Panc1 (cell line): ENCODE data around the gene BRICD5. TPM values are rescaled to one million over a fixed set of nuclear protein-coding genes. Genes with fewer than 3 reads are reported as not detected.
A peak's percentile ranks its signal among the peaks of the same experiment; 100 is the strongest.

Source experiments
- ATAC-seq: fragments of 200-7000 bp; cut with Tn5 transposase; 2 replicates; pipeline ENCODE4 v1.9.1; 2020; ENCODE audit warnings: mild to moderate bottlenecking, moderate library complexity
- BruUV-seq: library from RNA; stranded (reverse); fragments of 400-500 nt; replicated peaks from 2 replicates; lab custom pipeline; 2021; lab: Mats Ljungman, UMichigan
- CTCF ChIA-PET: fragments of 300-600 bp; sonication (Branson Sonifier 250); formaldehyde crosslinking; loops from one replicate; lab custom pipeline; 2022; ENCODE audit warnings: antibody characterized with exemption; lab: Charles Lee
- POLR2A ChIA-PET: fragments of 300-600 bp; sonication (Branson Sonifier 250); formaldehyde crosslinking; loops from one replicate; lab custom pipeline; 2022; ENCODE audit warnings: antibody characterized with exemption; lab: Charles Lee
- DNase-seq: peaks from one replicate; pipeline ENCODE4 v3.0.0-alpha.2; 2010; ENCODE audit warnings: low read depth, low spot score
- H3K27ac ChIP-seq: 2 replicates; pipeline ENCODE4 v1.5.1; 2011; ENCODE audit warnings: mild to moderate bottlenecking, low read length, inconsistent platforms
- H3K27me3 ChIP-seq: fragments of 200-500 bp; sonication (Bioruptor generic); 2 replicates; pipeline ENCODE4 v1.6.0; 2014; ENCODE audit warnings: low read length, inconsistent platforms; ENCODE audit not compliant: control insufficient read depth, insufficient read depth
- H3K36me3 ChIP-seq: fragments of 200-500 bp; sonication (Bioruptor generic); 2 replicates; pipeline ENCODE4 v1.5.1; 2014; ENCODE audit warnings: inconsistent platforms, mild to moderate bottlenecking, low read length, moderate library complexity; ENCODE audit not compliant: control insufficient read depth, insufficient read depth
- H3K4me1 ChIP-seq: 2 replicates; pipeline ENCODE4 v1.5.1; 2011; ENCODE audit warnings: inconsistent platforms, mild to moderate bottlenecking, low read length, moderate library complexity; ENCODE audit not compliant: control insufficient read depth, insufficient read depth
- H3K4me3 ChIP-seq, 2 experiments: 2 replicates each; pipeline ENCODE4 v1.5.1; 2011 to 2012; ENCODE audit warnings: low read depth in 2 of 2, low read length in 2 of 2, mild to moderate bottlenecking in 2 of 2, inconsistent platforms in 1 of 2, moderate library complexity in 1 of 2
- H3K9me3 ChIP-seq: fragments of 200-500 bp; sonication (Bioruptor generic); 2 replicates; pipeline ENCODE4 v1.5.1; 2014; ENCODE audit warnings: low read depth, mild to moderate bottlenecking, inconsistent platforms, low read length, moderate library complexity; ENCODE audit not compliant: control insufficient read depth, insufficient read depth
- POLR2AphosphoS5 ChIP-seq: IDR thresholded peaks from 2 replicates; pipeline ENCODE4 v1.6.1; 2012; ENCODE audit warnings: mild to moderate bottlenecking, low read depth, low read length, moderate library complexity
- SIN3A ChIP-seq: IDR thresholded peaks from 2 replicates; pipeline ENCODE4 v1.6.1; 2012; ENCODE audit warnings: low read depth, mild to moderate bottlenecking, low read length, moderate library complexity, borderline replicate concordance; ENCODE audit not compliant: insufficient read depth
- TCF7L2 ChIP-seq: IDR thresholded peaks from 2 replicates; pipeline ENCODE4 v1.6.1; 2011; ENCODE audit warnings: mild to moderate bottlenecking, low read depth, low read length, inconsistent platforms
- in situ Hi-C: cut with HindIII; loops from 2 replicates; pipeline ENCODE4 v1.10.0; 2016; ENCODE audit warnings: low sequenced_read_pairs, low pct_unique_long_range_greater_than_20kb
- intact Hi-C: fragments of 100-400 bp; cut with micrococcal nuclease; formaldehyde crosslinking; loops from one replicate; pipeline ENCODE4 v1.10.0; 2022; ENCODE audit not compliant: unreplicated experiment
- total RNA-seq: library from RNA; stranded (reverse); gene quantifications from one replicate; pipeline ENCODE4 v1.2.1, GENCODE V29; 2021; ENCODE audit not compliant: unreplicated experiment
- TF ChIP-seq, protein P1 (sequence below): fragments of 450-650 bp; IDR thresholded peaks from 2 replicates; pipeline ENCODE4 v1.5.1; 2017; ENCODE audit warnings: mild to moderate bottlenecking
- TF ChIP-seq, protein P2 (sequence below), 2 experiments: IDR thresholded peaks; 2 replicates each; pipeline ENCODE4 v1.6.1; 2011 to 2012; ENCODE audit warnings: low read depth in 2 of 2, control low read depth in 1 of 2, low read length in 1 of 2, mild to moderate bottlenecking in 1 of 2, moderate library complexity in 1 of 2; ENCODE audit not compliant: insufficient read depth in 1 of 2

BRICD5 gene
- total RNA-seq, 1 experiment from 2014 or later: 8.7 TPM

DNA sequence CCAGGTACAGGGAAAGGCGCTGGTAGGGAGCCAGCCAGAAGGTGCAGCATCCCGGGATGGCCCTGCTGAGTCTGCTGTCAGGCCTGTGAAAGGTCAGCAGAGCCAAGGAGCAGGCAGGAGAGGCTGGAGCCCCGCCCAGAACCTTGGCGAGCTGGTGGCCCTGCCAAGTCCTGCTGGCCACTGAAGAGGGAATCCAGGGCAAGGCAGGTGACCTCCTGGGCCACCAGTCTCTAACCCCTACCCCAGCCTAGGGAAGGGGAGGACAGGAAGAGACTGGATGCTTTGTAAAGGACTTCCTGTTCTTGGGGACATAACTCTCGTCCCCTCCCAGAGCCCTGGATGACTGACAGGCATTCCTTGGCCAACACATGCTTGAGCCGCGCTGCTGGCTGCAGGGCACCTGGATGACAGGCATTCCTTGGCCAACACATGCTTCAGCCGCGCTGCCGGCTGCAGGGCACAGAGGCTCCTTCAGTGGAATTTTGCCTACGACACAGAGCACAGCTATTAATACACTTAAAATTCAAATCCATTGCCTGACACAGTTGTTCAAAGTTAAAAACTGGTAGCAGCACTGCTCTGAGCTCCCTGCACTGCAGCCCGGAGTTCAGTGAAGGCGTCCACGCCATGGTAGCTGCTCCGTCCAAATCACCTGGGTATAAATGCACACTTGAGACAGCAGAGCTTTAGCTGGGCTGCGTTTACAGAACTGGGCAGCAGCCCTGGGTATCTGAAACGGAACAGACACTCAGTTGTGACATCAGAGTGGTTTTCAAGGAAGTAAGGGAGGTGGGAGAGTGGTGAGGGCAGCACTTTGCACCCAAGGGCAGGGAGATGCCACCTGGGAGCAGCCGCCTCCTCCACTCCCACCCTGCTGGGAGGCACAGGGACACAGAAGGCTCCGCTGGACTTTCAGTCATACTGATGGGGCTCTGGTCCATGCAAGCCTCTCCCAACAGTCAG is 2.0 kb upstream of the BRICD5 start:
- Histone ChIP-seq H3K4me1 (peaks cover 30% of the 10 kb centered on the region), H3K4me3 (peak overlapping the region; percentile 65 to 83), H3K27me3 (no peaks in the 10 kb centered on the region), H3K9me3 (no peaks in the 10 kb centered on the region), H3K36me3 (peaks cover 3% of the 10 kb centered on the region; the same call in 1 of the 2 replicates), H3K27ac (peak overlapping the region; percentile 86)
- TSS peak; percentile 94 for BruUV-seq
- ATAC-seq (peak; percentile 17), DNase-seq (no peak)
- intact Hi-C loops (no loop called here), in situ Hi-C loops (no loop called here)
- TF ChIP-seq, protein P1, sequence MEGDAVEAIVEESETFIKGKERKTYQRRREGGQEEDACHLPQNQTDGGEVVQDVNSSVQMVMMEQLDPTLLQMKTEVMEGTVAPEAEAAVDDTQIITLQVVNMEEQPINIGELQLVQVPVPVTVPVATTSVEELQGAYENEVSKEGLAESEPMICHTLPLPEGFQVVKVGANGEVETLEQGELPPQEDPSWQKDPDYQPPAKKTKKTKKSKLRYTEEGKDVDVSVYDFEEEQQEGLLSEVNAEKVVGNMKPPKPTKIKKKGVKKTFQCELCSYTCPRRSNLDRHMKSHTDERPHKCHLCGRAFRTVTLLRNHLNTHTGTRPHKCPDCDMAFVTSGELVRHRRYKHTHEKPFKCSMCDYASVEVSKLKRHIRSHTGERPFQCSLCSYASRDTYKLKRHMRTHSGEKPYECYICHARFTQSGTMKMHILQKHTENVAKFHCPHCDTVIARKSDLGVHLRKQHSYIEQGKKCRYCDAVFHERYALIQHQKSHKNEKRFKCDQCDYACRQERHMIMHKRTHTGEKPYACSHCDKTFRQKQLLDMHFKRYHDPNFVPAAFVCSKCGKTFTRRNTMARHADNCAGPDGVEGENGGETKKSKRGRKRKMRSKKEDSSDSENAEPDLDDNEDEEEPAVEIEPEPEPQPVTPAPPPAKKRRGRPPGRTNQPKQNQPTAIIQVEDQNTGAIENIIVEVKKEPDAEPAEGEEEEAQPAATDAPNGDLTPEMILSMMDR: no peak
- 0 out of 2 replicates have a peak, but pooled peaks have one; percentile 17 for TF ChIP-seq SIN3A
- no peak for TF ChIP-seq TCF7L2
- TF ChIP-seq, protein P2, sequence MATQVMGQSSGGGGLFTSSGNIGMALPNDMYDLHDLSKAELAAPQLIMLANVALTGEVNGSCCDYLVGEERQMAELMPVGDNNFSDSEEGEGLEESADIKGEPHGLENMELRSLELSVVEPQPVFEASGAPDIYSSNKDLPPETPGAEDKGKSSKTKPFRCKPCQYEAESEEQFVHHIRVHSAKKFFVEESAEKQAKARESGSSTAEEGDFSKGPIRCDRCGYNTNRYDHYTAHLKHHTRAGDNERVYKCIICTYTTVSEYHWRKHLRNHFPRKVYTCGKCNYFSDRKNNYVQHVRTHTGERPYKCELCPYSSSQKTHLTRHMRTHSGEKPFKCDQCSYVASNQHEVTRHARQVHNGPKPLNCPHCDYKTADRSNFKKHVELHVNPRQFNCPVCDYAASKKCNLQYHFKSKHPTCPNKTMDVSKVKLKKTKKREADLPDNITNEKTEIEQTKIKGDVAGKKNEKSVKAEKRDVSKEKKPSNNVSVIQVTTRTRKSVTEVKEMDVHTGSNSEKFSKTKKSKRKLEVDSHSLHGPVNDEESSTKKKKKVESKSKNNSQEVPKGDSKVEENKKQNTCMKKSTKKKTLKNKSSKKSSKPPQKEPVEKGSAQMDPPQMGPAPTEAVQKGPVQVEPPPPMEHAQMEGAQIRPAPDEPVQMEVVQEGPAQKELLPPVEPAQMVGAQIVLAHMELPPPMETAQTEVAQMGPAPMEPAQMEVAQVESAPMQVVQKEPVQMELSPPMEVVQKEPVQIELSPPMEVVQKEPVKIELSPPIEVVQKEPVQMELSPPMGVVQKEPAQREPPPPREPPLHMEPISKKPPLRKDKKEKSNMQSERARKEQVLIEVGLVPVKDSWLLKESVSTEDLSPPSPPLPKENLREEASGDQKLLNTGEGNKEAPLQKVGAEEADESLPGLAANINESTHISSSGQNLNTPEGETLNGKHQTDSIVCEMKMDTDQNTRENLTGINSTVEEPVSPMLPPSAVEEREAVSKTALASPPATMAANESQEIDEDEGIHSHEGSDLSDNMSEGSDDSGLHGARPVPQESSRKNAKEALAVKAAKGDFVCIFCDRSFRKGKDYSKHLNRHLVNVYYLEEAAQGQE (IDR thresholded peaks at IDR 0.05; ENCODE audit: insufficient read depth in 1 of 2, low read depth in 2 of 2, low read length in 1 of 2): no peak
- TF ChIP-seq POLR2AphosphoS5: no peak
- POLR2A ChIA-PET: no interaction called here
- CTCF ChIA-PET: no interaction called here

DNA sequence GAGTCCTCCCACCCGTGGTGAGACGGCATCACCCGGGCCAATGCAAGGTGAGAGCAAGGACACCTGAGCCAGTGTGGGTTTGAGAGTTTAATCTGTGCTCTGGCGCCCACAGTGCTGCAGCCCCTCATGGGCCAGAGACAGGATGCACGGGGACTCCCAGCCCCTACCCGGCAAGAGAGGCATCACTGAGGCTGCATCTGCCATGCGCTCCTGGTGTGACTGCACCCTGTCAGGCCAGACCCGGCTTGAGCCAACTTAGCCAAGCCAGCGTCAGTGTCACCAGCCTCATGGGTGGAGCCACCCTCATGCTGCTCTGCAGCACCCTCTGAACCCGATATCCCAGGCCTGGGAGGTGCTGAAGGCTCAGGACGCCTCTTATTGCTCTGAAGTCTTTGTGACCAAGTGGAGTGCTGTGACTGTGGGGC is 1.3 kb upstream of the BRICD5 start:
- H3K4me3 ChIP-seq: peak overlapping the region in 1 of 2 experiments; percentile 83; a peak in 1 of 4 replicates
- ChIA-PET POLR2A (interaction anchor here (0.6 to 0.7 kb wide), 2 partner anchors 60 to 373 kb away, joined by 3 to 25 read pairs; no protein-coding TSS in a partner anchor), CTCF (no interaction called here)
- peak; percentile 5; the same call in 1 of the 2 replicates for ATAC-seq
- intact Hi-C loops (no loop called here), in situ Hi-C loops (no loop called here)
- H3K36me3 ChIP-seq: peaks cover 3% of the 10 kb centered on the region; the same call in 1 of the 2 replicates
- H3K27me3 ChIP-seq: no peaks in the 10 kb centered on the region
- peak overlapping the region; percentile 86 for H3K27ac ChIP-seq
- no peak for DNase-seq
- H3K4me1 ChIP-seq: peaks cover 30% of the 10 kb centered on the region
- no TSS peak for BruUV-seq
- no peaks in the 10 kb centered on the region for H3K9me3 ChIP-seq
- TF ChIP-seq, protein P1: no peak
- no peak for TF ChIP-seq SIN3A
- no peak for TF ChIP-seq TCF7L2
- TF ChIP-seq POLR2AphosphoS5: no peak
- TF ChIP-seq, protein P2 (IDR thresholded peaks at IDR 0.05; ENCODE audit: insufficient read depth in 1 of 2, low read depth in 2 of 2, low read length in 1 of 2): no peak
